Ovary (tissue), 3 donors: ENCODE data around the gene CTSF.

Experiments
- CTCF ChIP-seq, 3 donors: fragments of 450-650 bp in 2 of 3; fragments of 200-600 bp in 1 of 3; IDR thresholded peaks; one replicate each; pipeline versions ENCODE4 v1.5.1 to v1.8.0; 2016 to 2022; ENCODE audit warnings: antibody characterized with exemption in 3 of 3, mild to moderate bottlenecking in 1 of 3
- EP300 ChIP-seq: sonication (generic); formaldehyde crosslinking; IDR thresholded peaks from one replicate; pipeline ENCODE4 v1.6.1; 2017; ENCODE audit warnings: antibody characterized with exemption
- POLR2A ChIP-seq: fragments of 450-650 bp; IDR thresholded peaks from one replicate; pipeline ENCODE4 v1.6.1; 2017; ENCODE audit warnings: antibody characterized with exemption, mild to moderate bottlenecking, moderate library complexity
- donor health status: DM: no; HTN: no; CAD: no.

- no peak for TF ChIP-seq CTCF (IDR thresholded peaks at IDR 0.05)
- no peak for TF ChIP-seq POLR2A
- no peak for TF ChIP-seq EP300
These were observed 24.9 kb upstream of the CTSF start for GRCh38 chr11:66593303-66593635.
